ENCODE measurements around the gene PNMA6E.

The PNMA6E gene

GRCh38 chrX:153382563-153383482 lies 18.3 kb downstream of the PNMA6E start:
- no peaks in the 10 kb centered on the region for H3K36me3 ChIP-seq (ENCODE audit: control insufficient read depth in 2 of 2, insufficient read depth in 1 of 2, low read length in 2 of 2)
- H3K4me3 ChIP-seq (ENCODE audit: low read depth, low read length): no peak overlapping the region
- no peak overlapping the region for H3K27ac ChIP-seq (ENCODE audit: extremely low read depth, low read depth, low read length)
- CTCF ChIA-PET: no interaction called here
- H3K4me1 ChIP-seq (ENCODE audit: control insufficient read depth, insufficient read depth, low read length): no peaks in the 10 kb centered on the region
- POLR2A ChIA-PET: no interaction called here
- H3K9me3 ChIP-seq (ENCODE audit: control insufficient read depth, insufficient read depth, low read depth, low read length): no peaks in the 10 kb centered on the region
- TF ChIP-seq ZNF621 (tag by site-specific recombination; IDR thresholded peaks at IDR 0.05): peak; percentile 19; the same call in 1 of the 2 replicates
- no peak for TF ChIP-seq MEIS1 (CRISPR knock-in tag; IDR thresholded peaks at IDR 0.05; ENCODE audit: borderline replicate concordance)
- TF ChIP-seq GLIS2 (tag by site-specific recombination; IDR thresholded peaks at IDR 0.05): 0 out of 2 replicates have a peak, but pooled peaks have one; percentile 1
- 0 out of 2 replicates have a peak, but pooled peaks have one; percentile 5 for TF ChIP-seq ZNF701 (tag by site-specific recombination; IDR thresholded peaks at IDR 0.05)
- no peak for TF ChIP-seq ZNF292 (tag by site-specific recombination; IDR thresholded peaks at IDR 0.05; ENCODE audit: borderline replicate concordance, low read depth)
- TF ChIP-seq ZNF202 (tag by site-specific recombination; IDR thresholded peaks at IDR 0.05; ENCODE audit: borderline replicate concordance): no peak
- TF ChIP-seq, protein P1, sequence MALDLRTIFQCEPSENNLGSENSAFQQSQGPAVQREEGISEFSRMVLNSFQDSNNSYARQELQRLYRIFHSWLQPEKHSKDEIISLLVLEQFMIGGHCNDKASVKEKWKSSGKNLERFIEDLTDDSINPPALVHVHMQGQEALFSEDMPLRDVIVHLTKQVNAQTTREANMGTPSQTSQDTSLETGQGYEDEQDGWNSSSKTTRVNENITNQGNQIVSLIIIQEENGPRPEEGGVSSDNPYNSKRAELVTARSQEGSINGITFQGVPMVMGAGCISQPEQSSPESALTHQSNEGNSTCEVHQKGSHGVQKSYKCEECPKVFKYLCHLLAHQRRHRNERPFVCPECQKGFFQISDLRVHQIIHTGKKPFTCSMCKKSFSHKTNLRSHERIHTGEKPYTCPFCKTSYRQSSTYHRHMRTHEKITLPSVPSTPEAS (tag by site-specific recombination; IDR thresholded peaks at IDR 0.05): no peak
- TF ChIP-seq HOXD13 (CRISPR knock-in tag; IDR thresholded peaks at IDR 0.05; ENCODE audit: borderline replicate concordance): 0 out of 2 replicates have a peak, but pooled peaks have one; percentile 37
- no peak for TF ChIP-seq SP7 (tag by site-specific recombination; IDR thresholded peaks at IDR 0.05)
- no peak for TF ChIP-seq ZNF324 (tag by site-specific recombination; IDR thresholded peaks at IDR 0.05)
- TF ChIP-seq, protein P2, sequence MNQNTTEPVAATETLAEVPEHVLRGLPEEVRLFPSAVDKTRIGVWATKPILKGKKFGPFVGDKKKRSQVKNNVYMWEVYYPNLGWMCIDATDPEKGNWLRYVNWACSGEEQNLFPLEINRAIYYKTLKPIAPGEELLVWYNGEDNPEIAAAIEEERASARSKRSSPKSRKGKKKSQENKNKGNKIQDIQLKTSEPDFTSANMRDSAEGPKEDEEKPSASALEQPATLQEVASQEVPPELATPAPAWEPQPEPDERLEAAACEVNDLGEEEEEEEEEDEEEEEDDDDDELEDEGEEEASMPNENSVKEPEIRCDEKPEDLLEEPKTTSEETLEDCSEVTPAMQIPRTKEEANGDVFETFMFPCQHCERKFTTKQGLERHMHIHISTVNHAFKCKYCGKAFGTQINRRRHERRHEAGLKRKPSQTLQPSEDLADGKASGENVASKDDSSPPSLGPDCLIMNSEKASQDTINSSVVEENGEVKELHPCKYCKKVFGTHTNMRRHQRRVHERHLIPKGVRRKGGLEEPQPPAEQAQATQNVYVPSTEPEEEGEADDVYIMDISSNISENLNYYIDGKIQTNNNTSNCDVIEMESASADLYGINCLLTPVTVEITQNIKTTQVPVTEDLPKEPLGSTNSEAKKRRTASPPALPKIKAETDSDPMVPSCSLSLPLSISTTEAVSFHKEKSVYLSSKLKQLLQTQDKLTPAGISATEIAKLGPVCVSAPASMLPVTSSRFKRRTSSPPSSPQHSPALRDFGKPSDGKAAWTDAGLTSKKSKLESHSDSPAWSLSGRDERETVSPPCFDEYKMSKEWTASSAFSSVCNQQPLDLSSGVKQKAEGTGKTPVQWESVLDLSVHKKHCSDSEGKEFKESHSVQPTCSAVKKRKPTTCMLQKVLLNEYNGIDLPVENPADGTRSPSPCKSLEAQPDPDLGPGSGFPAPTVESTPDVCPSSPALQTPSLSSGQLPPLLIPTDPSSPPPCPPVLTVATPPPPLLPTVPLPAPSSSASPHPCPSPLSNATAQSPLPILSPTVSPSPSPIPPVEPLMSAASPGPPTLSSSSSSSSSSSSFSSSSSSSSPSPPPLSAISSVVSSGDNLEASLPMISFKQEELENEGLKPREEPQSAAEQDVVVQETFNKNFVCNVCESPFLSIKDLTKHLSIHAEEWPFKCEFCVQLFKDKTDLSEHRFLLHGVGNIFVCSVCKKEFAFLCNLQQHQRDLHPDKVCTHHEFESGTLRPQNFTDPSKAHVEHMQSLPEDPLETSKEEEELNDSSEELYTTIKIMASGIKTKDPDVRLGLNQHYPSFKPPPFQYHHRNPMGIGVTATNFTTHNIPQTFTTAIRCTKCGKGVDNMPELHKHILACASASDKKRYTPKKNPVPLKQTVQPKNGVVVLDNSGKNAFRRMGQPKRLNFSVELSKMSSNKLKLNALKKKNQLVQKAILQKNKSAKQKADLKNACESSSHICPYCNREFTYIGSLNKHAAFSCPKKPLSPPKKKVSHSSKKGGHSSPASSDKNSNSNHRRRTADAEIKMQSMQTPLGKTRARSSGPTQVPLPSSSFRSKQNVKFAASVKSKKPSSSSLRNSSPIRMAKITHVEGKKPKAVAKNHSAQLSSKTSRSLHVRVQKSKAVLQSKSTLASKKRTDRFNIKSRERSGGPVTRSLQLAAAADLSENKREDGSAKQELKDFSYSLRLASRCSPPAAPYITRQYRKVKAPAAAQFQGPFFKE (tag by site-specific recombination; IDR thresholded peaks at IDR 0.05; ENCODE audit: borderline replicate concordance): no peak
- TF ChIP-seq ZNF138 (tag by site-specific recombination; IDR thresholded peaks at IDR 0.05; ENCODE audit: borderline replicate concordance): no peak
- 0 out of 2 replicates have a peak, but pooled peaks have one; percentile 33 for TF ChIP-seq AEBP2 (tag by site-specific recombination; IDR thresholded peaks at IDR 0.05; ENCODE audit: borderline replicate concordance)
- 0 out of 2 replicates have a peak, but pooled peaks have one; percentile 34 for TF ChIP-seq ZNF248 (tag by site-specific recombination; IDR thresholded peaks at IDR 0.05)
- 0 out of 2 replicates have a peak, but pooled peaks have one; percentile 2 for TF ChIP-seq ZNF785 (tag by site-specific recombination; IDR thresholded peaks at IDR 0.05)
- no peak for TF ChIP-seq ZNF830 (tag by site-specific recombination; IDR thresholded peaks at IDR 0.05; ENCODE audit: low read depth)
- TF ChIP-seq ZNF133 (tag by site-specific recombination; IDR thresholded peaks at IDR 0.05): no peak
- 0 out of 2 replicates have a peak, but pooled peaks have one; percentile 15 for TF ChIP-seq ZNF837 (tag by site-specific recombination; IDR thresholded peaks at IDR 0.05)
- TF ChIP-seq ZBTB7A (tag by site-specific recombination; IDR thresholded peaks at IDR 0.05; ENCODE audit: low read depth): peak; percentile 80; the same call in 1 of the 2 replicates
- TF ChIP-seq ZNF707 (tag by site-specific recombination; IDR thresholded peaks at IDR 0.05): peak; percentile 61; the same call in 1 of the 2 replicates
- peak; percentile 7; the same call in 1 of the 2 replicates for TF ChIP-seq ZNF140 (tag by site-specific recombination; IDR thresholded peaks at IDR 0.05)
- TF ChIP-seq ZNF571 (tag by site-specific recombination; IDR thresholded peaks at IDR 0.05): peak; percentile 65; the same call in 1 of the 2 replicates
- TF ChIP-seq FEZF1 (tag by site-specific recombination; IDR thresholded peaks at IDR 0.05): no peak
- no peak for TF ChIP-seq ZNF548 (tag by site-specific recombination; IDR thresholded peaks at IDR 0.05)
- no peak for TF ChIP-seq ZNF544 (tag by site-specific recombination; IDR thresholded peaks at IDR 0.05)
- 0 out of 2 replicates have a peak, but pooled peaks have one; percentile 45 for TF ChIP-seq ZSCAN18 (tag by site-specific recombination; IDR thresholded peaks at IDR 0.05)
- TF ChIP-seq ZNF624 (tag by site-specific recombination; IDR thresholded peaks at IDR 0.05): no peak
- TF ChIP-seq ZNF843 (tag by site-specific recombination; IDR thresholded peaks at IDR 0.05): 0 out of 2 replicates have a peak, but pooled peaks have one; percentile 16

Measured in HEK293 (cell line).